Activated T-cell treated with anti-CD3 and anti-CD28 coated beads, Interleukin-2, amount 50 U/mL, for 72 hours (primary cell): ENCODE data around the gene KLF9. TPM values are rescaled to one million over a fixed set of nuclear protein-coding genes. Genes with fewer than 3 reads are reported as not detected.

Source experiments
- ATAC-seq, 2 donors: fragments of 150-1000 bp; cut with Tn5 transposase; replicated peaks in 1 of 2; 2 replicates each; pipeline ENCODE4 v1.10.0; 2021; ENCODE audit warnings: moderate library complexity in 2 of 2, mild to moderate bottlenecking in 1 of 2
- DNase-seq, 2 donors: peaks; one replicate each; pipeline ENCODE4 v3.0.0; 2021 to 2022; ENCODE audit warnings: mixed read lengths in 1 of 2
- H3K27ac Mint-ChIP-seq: one replicate; pipeline ENCODE4 v1.8.0; 2022; ENCODE audit warnings: mild to moderate bottlenecking, moderate library complexity, mixed read lengths
- H3K27me3 Mint-ChIP-seq: one replicate; pipeline ENCODE4 v1.8.0; 2022; ENCODE audit warnings: low read depth, mixed read lengths
- H3K36me3 Mint-ChIP-seq, 2 donors: one replicate each; pipeline ENCODE4 v1.8.0; 2022; ENCODE audit warnings: mixed read lengths in 2 of 2, mild to moderate bottlenecking in 1 of 2; ENCODE audit not compliant: insufficient read depth in 2 of 2
- H3K4me1 Mint-ChIP-seq: one replicate; pipeline ENCODE4 v1.8.0; 2022; ENCODE audit warnings: low read depth, mixed read lengths
- H3K4me3 Mint-ChIP-seq, 2 donors: one replicate each; pipeline ENCODE4 v1.8.0; 2022; ENCODE audit warnings: mild to moderate bottlenecking in 2 of 2, mixed read lengths in 2 of 2, moderate library complexity in 2 of 2
- H3K9me3 Mint-ChIP-seq, 2 donors: one replicate each; pipeline ENCODE4 v1.8.0; 2022; ENCODE audit warnings: mixed read lengths in 2 of 2
- total RNA-seq, 2 donors: library from RNA; stranded (reverse); gene quantifications; one replicate each; pipeline ENCODE4 v1.2.3, GENCODE V29; 2022

The KLF9 gene
- total RNA-seq, 2 donors from 2014 or later, result 27.5 to 35.4 TPM

DNA sequence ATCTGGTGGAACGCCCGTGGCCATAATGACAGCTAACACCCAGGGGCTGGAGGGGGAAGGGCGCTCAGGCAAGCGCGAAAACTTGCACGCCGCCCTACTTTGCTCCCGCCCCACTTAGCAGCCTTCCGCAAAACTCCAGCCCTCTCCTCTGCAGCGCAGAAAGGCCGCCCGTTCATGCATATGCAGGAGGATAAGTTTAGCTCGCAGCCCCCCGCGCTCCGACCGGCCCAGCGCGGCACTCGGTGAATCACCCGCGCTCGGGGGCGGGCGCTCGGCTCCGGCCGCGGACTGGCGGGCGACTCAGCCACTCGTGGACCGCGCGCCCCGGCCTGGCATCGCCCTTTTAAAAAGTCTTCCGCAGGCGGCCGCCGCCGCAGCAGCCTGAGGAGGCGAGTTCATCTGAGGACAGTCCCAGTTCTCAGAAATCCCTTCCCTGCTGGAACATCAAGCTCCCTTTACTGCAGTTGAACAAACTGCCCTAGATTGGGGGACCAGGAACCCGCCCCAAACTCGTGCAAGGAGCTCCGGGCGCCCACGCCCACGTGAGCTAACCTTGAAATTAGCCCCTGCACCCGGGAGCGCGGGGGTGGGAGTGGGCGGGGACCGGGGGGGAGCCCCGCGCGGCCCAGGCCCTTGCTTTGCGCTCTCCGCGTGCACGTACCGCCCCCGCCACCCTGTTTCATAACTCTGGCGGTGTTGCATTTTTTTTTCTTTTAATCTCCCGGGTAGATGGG is 4.5 kb upstream of the KLF9 start:
- peaks cover 49% of the 10 kb centered on the region for H3K4me1 Mint-ChIP-seq
- H3K36me3 Mint-ChIP-seq, result peaks cover 0 to 1% of the 10 kb centered on the region in 2 donors
- peak overlapping the region; percentile 91 to 96 for H3K4me3 Mint-ChIP-seq
- H3K27ac Mint-ChIP-seq, result peak overlapping the region; percentile 94
- peak; percentile 53 to 56 for ATAC-seq
- H3K9me3 Mint-ChIP-seq, result no peaks in the 10 kb centered on the region
- DNase-seq, result peak; percentile 89
- no peaks in the 10 kb centered on the region for H3K27me3 Mint-ChIP-seq

DNA sequence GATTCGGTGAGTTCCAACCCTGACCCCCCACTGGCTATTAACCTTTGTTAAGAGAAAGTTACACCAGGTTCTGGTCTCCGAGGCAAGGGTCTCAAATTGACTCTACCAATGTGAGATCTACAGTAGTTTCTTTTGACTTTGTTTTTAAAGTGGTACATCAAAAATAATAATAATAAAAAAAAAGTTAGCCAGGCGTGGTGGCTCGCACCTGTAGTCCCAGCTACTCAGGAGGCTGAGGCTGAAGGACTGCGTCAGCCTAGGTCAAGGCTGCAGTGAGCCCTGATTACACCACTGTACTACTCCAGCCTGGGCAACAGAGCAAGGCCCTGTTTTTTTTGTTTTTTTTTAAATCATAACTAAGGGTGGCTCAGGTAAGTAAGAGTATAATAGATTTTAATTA is 1.0 kb upstream of the KLF9 start:
- ATAC-seq (no peak), DNase-seq (no peak)
- Mint-ChIP-seq H3K36me3 (peaks cover 3 to 10% of the 10 kb centered on the region in 2 donors), H3K27ac (no peak overlapping the region), H3K9me3 (no peaks in the 10 kb centered on the region), H3K27me3 (no peaks in the 10 kb centered on the region), H3K4me3 (peak overlapping the region; percentile 86 to 94), H3K4me1 (peaks cover 37% of the 10 kb centered on the region)

GRCh38 chr9:70415041-70415440 is 584 bp upstream of the KLF9 start:
- Mint-ChIP-seq H3K4me3 (peak overlapping the region; percentile 86 to 94), H3K9me3 (no peaks in the 10 kb centered on the region), H3K27me3 (no peaks in the 10 kb centered on the region), H3K4me1 (peaks cover 37% of the 10 kb centered on the region), H3K36me3 (peaks cover 3 to 10% of the 10 kb centered on the region in 2 donors), H3K27ac (peak overlapping the region; percentile 98)
- ATAC-seq (no peak), DNase-seq (no peak)

DNA sequence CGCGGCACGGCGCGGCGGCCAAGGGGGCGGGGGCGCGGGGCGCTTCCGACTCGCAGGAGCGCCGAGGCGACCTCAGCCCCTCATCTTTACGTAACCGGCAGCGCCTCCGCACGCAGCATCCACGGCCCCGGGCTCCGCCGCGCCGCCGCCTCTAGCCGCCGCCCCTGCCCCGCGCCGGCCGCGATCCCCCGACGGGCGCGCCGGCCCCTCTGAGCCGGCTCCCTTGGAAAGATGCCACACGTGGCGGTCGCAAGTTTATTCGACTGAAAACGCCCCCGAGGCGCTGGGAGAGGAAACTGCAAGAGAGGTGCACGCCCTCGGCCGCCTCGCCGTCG is 1.0 kb downstream of the KLF9 start:
- H3K4me3 Mint-ChIP-seq, result peak overlapping the region; percentile 90 to 99
- H3K9me3 Mint-ChIP-seq, result no peaks in the 10 kb centered on the region
- no peaks in the 10 kb centered on the region for H3K27me3 Mint-ChIP-seq
- ATAC-seq, result peak; percentile 39 to 43
- peak overlapping the region; percentile 98 for H3K27ac Mint-ChIP-seq
- H3K4me1 Mint-ChIP-seq, result peaks cover 47% of the 10 kb centered on the region
- DNase-seq, result peak; percentile 75 to 76
- peaks cover 3 to 8% of the 10 kb centered on the region in 2 donors for H3K36me3 Mint-ChIP-seq

DNA sequence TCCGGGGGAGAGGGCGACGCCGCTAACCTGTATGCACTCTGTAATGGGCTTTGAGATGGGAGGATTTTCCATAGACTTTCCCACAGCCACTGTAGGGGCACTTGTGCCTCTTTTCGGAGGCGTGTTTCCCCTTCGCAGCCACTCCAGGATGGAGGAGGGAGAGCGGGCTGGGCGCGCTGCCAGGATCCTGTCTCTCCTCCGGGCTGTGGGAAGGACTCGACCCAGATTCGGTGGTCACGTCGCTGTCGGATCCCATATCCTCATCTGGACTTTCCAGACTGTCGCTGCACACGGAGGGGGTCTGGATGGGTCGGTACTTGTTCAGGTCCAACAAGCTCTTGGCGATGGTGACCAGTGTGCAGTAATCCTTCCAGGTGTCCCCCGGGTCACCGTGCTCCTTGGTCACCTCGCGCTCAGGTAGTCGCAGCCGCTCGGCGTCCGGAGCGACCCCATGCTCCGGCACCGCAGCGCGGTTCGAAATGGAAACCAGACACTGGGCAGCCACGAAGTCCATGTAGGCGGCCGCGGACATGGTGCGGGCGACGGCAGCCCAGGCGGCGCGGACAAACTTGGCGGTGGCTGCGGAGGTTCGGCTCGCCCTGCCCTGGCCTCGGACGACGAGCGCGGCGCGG is 1.5 kb downstream of the KLF9 start:
- Mint-ChIP-seq H3K4me1 (peaks cover 48% of the 10 kb centered on the region), H3K36me3 (peaks cover 3 to 8% of the 10 kb centered on the region in 2 donors), H3K9me3 (no peaks in the 10 kb centered on the region), H3K27ac (peak overlapping the region; percentile 98), H3K4me3 (peak overlapping the region; percentile 90 to 99), H3K27me3 (no peaks in the 10 kb centered on the region)
- peak in 1 of 2 donors; percentile 2 for ATAC-seq
- peak; percentile 45 to 52 for DNase-seq

- Mint-ChIP-seq H3K36me3 (peaks cover 3 to 8% of the 10 kb centered on the region in 2 donors), H3K4me3 (peak overlapping the region; percentile 90 to 99), H3K27ac (peak overlapping the region; percentile 98), H3K27me3 (no peaks in the 10 kb centered on the region), H3K9me3 (no peaks in the 10 kb centered on the region), H3K4me1 (peaks cover 56% of the 10 kb centered on the region)
- ATAC-seq, result peak; percentile 41 to 58
- DNase-seq, result peak; percentile 80 to 84
These were observed 2.3 kb downstream of the KLF9 start for GRCh38 chr9:70411930-70412831.

DNA sequence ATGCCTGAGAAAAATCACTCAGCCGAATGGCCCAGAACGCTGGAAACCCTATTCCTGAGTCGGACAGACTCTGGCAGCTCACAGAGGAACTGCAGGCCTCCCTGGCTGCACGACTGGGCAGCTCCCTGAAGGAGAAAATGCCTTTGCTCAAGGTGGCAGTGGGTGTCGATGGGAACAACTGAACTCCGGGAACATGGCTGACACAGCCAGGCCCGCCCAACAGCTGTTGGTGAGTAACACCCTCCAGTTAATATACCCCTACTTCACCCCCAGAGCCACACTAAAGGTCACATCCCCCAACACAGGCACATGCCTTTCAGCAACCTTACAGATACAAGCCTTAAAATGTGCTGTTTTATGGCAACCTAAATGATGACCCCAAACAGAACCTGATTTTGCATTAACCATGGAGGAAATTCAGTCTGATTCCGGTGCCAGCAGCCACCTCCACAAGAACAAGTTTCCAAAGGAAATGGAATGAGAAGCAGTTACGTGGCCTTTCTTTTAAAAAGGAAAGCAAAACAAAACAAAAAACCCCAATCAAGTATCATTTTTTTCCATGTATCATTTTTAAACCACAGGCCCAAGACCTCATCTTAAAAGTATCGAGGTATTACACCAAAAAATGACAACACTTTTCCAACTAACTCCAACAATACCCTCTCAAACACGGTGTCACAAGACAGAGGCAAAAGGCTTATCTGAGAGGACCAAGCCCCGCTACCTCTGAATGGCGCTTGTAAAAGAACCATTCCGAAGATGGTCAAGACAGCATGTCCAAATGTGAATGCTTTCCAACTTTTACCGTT is 3.1 kb downstream of the KLF9 start:
- Mint-ChIP-seq H3K27me3 (no peaks in the 10 kb centered on the region), H3K9me3 (no peaks in the 10 kb centered on the region), H3K27ac (peak overlapping the region; percentile 98), H3K4me3 (peak overlapping the region; percentile 90 to 99), H3K36me3 (peaks cover 3 to 8% of the 10 kb centered on the region in 2 donors), H3K4me1 (peaks cover 60% of the 10 kb centered on the region)
- DNase-seq (peak; percentile 44 to 48), ATAC-seq (peak; percentile 28 to 31)

DNA sequence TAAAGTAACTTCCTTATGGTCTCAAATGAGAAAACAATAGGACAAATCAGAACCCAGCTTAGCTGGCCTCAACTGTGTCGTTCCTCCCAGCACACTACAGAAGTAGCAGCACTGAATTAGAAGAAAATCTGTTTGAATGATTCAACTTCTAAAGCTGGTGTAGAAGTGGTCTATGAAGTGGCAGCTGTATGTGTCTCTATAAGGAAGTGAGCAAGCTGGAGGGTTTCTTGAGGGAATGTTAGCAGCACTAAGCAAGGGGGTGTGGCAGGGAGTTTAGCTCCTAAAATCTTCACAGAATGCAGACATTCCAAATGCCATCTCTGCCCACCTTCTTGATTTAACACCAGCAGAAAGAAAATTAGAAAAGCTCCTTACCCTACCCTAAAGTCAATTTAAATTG is 4.1 kb downstream of the KLF9 start:
- Mint-ChIP-seq H3K4me3 (peak overlapping the region; percentile 90 to 99), H3K9me3 (no peaks in the 10 kb centered on the region), H3K27ac (peak overlapping the region; percentile 98), H3K27me3 (no peaks in the 10 kb centered on the region), H3K4me1 (peaks cover 68% of the 10 kb centered on the region), H3K36me3 (peaks cover 3 to 8% of the 10 kb centered on the region in 2 donors)
- no peak for ATAC-seq
- no peak for DNase-seq

DNA sequence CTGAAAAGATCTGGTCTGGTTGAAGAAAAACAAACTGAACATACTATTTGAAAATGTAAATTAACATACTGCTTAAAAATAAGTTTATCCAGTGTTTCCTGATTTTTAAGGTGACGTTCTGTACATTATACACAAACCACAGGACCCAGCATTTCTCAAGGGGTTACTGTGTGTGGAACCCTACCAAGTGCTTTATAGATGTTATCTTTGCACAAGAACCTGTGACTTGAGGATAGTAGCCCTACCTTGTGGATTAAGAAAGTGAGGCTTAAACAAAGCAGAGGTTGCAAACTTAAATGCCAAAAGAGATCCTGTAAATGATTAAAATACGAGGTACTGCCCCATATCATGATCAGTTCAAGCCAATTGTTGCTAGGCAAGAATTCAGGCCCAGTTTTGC is 4.7 kb downstream of the KLF9 start:
- Mint-ChIP-seq H3K36me3 (peaks cover 3 to 8% of the 10 kb centered on the region in 2 donors), H3K4me1 (peaks cover 69% of the 10 kb centered on the region), H3K9me3 (no peaks in the 10 kb centered on the region), H3K4me3 (peak overlapping the region; percentile 90 to 99), H3K27ac (peak overlapping the region; percentile 98), H3K27me3 (no peaks in the 10 kb centered on the region)
- DNase-seq (no peak), ATAC-seq (no peak)

- Mint-ChIP-seq H3K36me3 (peaks cover 3 to 8% of the 10 kb centered on the region in 2 donors), H3K9me3 (no peaks in the 10 kb centered on the region), H3K4me3 (peak overlapping the region; percentile 35 to 57), H3K4me1 (peaks cover 67% of the 10 kb centered on the region), H3K27ac (no peak overlapping the region), H3K27me3 (no peaks in the 10 kb centered on the region)
- ATAC-seq (no peak), DNase-seq (no peak)
These were observed 5.2 kb downstream of the KLF9 start for GRCh38 chr9:70409280-70409679.

- H3K27me3 Mint-ChIP-seq, result no peaks in the 10 kb centered on the region
- peak overlapping the region; percentile 23 for H3K27ac Mint-ChIP-seq
- H3K9me3 Mint-ChIP-seq, result no peaks in the 10 kb centered on the region
- peaks cover 72% of the 10 kb centered on the region for H3K4me1 Mint-ChIP-seq
- no peak for DNase-seq
- peak overlapping the region in 1 of 2 donors; percentile 82 for H3K4me3 Mint-ChIP-seq
- ATAC-seq, result no peak
- H3K36me3 Mint-ChIP-seq, result peaks cover 0 to 5% of the 10 kb centered on the region in 2 donors
These were observed 5.9 kb downstream of the KLF9 start for GRCh38 chr9:70408393-70409040.

DNA sequence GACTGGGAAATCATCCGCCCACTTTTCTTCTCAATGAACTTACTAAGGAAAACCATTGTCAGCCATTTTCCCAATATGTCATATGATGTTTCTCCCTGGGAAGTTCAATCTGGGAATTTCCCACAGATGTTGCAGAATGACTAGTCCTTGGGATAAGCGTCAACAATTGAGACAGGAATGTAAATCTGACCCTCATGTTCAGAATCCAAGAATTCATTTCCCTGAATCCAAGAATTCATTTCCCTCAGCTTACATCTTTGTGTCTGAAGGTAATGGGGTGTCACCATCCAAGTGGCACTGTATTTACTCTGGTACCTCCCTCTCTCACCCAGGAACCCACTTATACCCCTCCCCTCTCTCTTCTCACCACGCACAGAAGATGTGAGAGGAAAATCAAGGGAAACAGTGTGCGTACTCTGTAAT is 7.4 kb downstream of the KLF9 start:
- Mint-ChIP-seq H3K4me3 (peak overlapping the region; percentile 82 to 87), H3K27me3 (no peaks in the 10 kb centered on the region), H3K27ac (peak overlapping the region; percentile 86), H3K36me3 (peaks cover 0 to 5% of the 10 kb centered on the region in 2 donors), H3K9me3 (no peaks in the 10 kb centered on the region), H3K4me1 (peaks cover 85% of the 10 kb centered on the region)
- DNase-seq (no peak), ATAC-seq (no peak)
